ENCODE measurements around the gene NPC2. TPM values are rescaled to one million over a fixed set of nuclear protein-coding genes. Genes with fewer than 3 reads are reported as not detected.

Gene NPC2
- total RNA-seq, 4 donors from 2014 or later, result 271 to 717 (median 546) TPM

GRCh38 chr14:74519316-74520074 lies 26.4 kb upstream of the NPC2 start:
- DNase-seq (ENCODE audit: low spot score), result no peak
- TF ChIP-seq, protein P1, sequence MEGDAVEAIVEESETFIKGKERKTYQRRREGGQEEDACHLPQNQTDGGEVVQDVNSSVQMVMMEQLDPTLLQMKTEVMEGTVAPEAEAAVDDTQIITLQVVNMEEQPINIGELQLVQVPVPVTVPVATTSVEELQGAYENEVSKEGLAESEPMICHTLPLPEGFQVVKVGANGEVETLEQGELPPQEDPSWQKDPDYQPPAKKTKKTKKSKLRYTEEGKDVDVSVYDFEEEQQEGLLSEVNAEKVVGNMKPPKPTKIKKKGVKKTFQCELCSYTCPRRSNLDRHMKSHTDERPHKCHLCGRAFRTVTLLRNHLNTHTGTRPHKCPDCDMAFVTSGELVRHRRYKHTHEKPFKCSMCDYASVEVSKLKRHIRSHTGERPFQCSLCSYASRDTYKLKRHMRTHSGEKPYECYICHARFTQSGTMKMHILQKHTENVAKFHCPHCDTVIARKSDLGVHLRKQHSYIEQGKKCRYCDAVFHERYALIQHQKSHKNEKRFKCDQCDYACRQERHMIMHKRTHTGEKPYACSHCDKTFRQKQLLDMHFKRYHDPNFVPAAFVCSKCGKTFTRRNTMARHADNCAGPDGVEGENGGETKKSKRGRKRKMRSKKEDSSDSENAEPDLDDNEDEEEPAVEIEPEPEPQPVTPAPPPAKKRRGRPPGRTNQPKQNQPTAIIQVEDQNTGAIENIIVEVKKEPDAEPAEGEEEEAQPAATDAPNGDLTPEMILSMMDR (IDR thresholded peaks at IDR 0.05), result no peak
- ATAC-seq (ENCODE audit: low FRiP score), result no peak

GRCh38 chr14:74518221-74518620 lies 25.1 kb upstream of the NPC2 start:
- no peak for ATAC-seq (ENCODE audit: low FRiP score)
- no peak for DNase-seq (ENCODE audit: low spot score)
- TF ChIP-seq, protein P1 (IDR thresholded peaks at IDR 0.05), result no peak

DNA sequence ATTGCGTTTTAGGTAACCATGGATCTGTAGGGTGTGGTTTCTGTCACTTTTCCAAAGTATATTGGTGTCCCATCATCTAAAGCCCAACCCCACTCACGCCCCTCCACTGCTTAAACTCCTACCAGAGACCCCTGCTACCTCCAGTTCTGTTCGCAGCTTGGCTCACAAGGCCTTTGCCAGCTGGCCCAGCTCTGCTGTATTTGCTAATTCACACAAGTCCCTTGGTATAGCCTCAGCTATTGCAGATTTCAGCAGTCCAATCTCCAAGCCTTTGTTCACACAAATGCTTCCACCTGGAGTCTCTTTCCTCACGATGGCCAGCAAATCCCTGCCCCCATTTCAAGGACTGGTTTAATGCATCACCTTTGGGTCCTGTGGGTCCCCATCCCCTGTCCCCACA lies 24.6 kb upstream of the NPC2 start:
- ATAC-seq (ENCODE audit: low FRiP score), result no peak
- DNase-seq (ENCODE audit: low spot score), result no peak
- TF ChIP-seq, protein P1 (IDR thresholded peaks at IDR 0.05), result no peak

- TF ChIP-seq, protein P1 (IDR thresholded peaks at IDR 0.05), result no peak
- DNase-seq (ENCODE audit: low spot score), result no peak
- ATAC-seq (ENCODE audit: low FRiP score), result no peak
Measured at GRCh38 chr14:74516451-74517160, 23.5 kb upstream of the NPC2 start.

GRCh38 chr14:74515891-74516412 lies 22.8 kb upstream of the NPC2 start:
- TF ChIP-seq, protein P1 (IDR thresholded peaks at IDR 0.05), result no peak
- no peak for ATAC-seq (ENCODE audit: low FRiP score)
- no peak for DNase-seq (ENCODE audit: low spot score)

DNA sequence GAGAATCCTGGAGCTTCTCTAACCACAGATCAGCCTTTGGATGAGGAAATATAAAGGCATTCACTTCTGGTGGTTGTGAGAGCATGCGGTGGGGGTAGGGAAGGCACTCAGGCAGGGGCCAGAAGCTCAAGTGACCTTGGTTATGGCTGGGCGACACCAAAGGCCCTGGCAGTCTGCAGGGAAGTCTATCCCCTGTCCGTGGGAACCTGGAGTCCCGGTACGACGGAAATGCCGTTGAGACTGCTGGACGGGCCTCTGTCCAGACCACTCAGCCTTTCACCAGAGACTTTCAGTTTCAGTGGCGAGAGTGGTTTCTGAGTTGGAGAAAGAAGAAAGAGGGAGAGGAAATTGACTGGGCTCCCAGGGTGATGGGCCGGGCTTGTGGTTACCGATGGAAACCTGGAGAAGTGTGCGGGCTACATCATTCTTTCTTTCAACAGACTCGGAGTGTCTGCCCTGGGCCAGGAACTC lies 21.4 kb upstream of the NPC2 start:
- TF ChIP-seq, protein P1 (IDR thresholded peaks at IDR 0.05), result no peak
- DNase-seq (ENCODE audit: low spot score) (no peak), ATAC-seq (ENCODE audit: low FRiP score) (peak; percentile 65)
